HG02763 (cell line): ENCODE measurements around the gene ACBD4.

ENCODE experiments used
- ATAC-seq: cut with Tn5 transposase; IDR thresholded peaks from one replicate; pipeline ENCODE4 v1.9.1; 2021; ENCODE audit warnings: mild to moderate bottlenecking, moderate library complexity; ENCODE audit not compliant: unreplicated experiment

The ACBD4 gene

GRCh38 chr17:45104029-45104428 is 31.5 kb upstream of the ACBD4 start:
- no peak for ATAC-seq

DNA sequence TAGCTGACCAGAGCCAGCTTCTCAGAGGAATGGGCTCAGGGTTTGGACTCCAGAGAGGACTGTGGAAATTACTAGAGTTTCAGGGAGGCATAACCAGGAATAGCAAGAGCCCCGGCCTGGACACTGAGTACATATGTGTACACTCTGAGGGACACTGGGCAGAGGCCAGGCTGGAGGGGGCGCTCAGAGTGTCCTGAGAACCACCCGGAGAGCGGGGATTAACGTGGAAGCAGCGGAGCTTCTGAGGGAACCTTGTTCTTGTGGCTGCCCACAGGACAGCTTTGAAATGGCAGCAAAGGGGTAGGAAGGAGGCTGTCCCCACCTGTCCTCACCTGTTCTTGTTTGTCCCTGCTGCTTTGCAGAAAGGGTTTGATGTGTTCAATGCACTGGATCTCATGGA is 31.0 kb upstream of the ACBD4 start:
- no peak for ATAC-seq

- ATAC-seq, result no peak
Observed at GRCh38 chr17:45104907-45105624, 30.4 kb upstream of the ACBD4 start.

DNA sequence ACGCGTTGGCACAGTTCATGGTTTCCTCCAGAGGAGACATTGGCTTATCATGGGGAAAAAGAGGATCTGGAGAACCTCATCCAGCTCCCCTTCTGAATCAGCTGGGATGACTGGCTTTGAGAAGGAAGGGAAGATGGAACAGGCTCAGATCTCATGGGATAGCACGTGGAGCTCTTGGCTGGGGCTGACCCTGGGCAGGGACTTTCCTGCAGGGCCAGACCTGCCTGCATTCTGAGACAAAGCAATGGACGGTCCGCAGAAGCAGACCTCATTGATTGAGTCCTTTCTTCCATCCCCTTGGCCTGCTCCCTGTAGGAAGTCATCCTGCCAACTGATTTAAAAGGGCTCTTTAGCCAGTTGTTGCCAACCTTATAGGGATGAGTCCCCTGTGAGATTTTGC is 29.4 kb upstream of the ACBD4 start:
- no peak for ATAC-seq

- ATAC-seq, result no peak
Observed at GRCh38 chr17:45106582-45106981, 28.9 kb upstream of the ACBD4 start.

DNA sequence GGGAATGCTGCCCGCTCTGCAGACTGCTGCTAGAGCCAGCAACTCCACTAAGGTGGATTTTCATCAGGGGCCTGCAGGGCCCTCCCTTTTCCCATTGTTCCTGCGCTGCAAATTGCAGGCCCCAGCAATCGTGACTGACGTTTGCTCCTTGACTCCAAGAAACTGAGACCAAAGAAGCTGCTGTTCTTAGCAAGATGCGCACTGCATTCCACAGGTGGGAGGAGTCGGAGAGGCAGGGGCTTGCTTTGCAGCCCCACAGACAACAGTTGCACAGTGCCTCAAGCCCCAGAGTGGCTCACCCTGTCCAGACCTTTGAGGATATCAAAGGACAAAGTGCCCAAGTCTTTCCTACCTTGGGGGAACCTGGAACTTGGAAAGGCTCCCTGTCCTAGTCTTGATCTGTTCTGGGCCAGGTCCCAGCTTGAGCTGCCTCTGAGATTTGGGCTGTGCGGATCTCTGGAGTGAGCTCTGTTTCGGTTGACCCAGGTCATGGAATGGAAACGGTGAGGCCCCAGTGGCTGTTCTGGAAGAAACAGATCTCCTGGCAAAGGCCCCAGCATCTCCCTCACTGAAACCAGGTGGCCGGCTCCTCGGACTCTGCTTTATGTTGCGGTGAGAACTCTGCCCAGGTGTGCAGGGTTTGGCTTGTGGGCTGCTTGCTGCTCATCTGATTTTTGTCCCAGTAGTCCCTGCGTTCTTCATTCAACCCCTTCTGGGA is 28.0 kb upstream of the ACBD4 start:
- no peak for ATAC-seq

GRCh38 chr17:45108051-45108450 is 27.4 kb upstream of the ACBD4 start:
- ATAC-seq, result no peak

DNA sequence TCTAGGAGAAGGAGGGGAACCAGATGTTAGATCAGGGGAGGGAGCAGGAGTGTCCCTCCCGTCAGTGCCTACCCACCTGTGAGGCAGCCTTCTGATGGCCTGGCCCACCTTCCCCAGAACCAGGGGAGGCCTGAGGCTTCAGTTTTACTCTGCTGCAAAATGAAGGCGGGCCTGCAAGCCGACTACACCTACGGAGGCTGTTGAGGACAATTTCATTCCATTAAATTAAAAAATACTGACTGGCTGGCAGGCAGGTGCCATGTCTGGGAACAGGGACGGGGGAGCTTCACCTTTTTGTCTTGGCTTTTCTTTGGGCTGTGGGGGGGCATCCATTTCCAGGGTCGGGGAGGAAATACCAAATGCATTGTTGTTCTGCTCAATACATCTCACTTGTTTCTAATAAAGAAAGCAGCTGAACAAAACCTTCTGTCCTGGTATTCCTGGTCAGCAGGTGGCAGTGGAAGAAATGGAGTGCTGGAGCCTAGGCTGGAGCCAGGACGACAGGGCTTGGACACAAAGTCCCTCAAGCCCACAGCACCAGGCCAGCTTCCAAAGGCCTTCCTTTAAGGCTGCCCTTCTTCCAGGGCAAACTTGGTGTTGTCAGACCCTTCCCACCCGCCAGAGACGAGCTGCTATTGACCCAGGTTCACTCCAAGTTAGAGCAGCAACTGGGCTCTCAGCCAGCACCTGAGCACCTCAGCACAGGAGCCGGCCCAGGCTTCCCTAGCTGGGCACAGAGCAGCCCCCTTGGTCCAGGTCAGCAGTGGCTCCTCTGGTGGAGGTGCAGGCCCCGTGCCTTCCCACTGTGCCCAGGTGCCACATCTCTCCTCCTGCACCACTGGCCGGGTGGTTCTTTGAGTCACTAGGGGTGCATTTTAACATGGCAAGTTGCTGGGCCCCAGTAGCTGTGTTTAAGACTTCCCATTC is 26.6 kb upstream of the ACBD4 start:
- ATAC-seq, result no peak

GRCh38 chr17:45110676-45111611 is 24.5 kb upstream of the ACBD4 start:
- no peak for ATAC-seq

- no peak for ATAC-seq
Observed at GRCh38 chr17:45111850-45112249, 23.6 kb upstream of the ACBD4 start.

DNA sequence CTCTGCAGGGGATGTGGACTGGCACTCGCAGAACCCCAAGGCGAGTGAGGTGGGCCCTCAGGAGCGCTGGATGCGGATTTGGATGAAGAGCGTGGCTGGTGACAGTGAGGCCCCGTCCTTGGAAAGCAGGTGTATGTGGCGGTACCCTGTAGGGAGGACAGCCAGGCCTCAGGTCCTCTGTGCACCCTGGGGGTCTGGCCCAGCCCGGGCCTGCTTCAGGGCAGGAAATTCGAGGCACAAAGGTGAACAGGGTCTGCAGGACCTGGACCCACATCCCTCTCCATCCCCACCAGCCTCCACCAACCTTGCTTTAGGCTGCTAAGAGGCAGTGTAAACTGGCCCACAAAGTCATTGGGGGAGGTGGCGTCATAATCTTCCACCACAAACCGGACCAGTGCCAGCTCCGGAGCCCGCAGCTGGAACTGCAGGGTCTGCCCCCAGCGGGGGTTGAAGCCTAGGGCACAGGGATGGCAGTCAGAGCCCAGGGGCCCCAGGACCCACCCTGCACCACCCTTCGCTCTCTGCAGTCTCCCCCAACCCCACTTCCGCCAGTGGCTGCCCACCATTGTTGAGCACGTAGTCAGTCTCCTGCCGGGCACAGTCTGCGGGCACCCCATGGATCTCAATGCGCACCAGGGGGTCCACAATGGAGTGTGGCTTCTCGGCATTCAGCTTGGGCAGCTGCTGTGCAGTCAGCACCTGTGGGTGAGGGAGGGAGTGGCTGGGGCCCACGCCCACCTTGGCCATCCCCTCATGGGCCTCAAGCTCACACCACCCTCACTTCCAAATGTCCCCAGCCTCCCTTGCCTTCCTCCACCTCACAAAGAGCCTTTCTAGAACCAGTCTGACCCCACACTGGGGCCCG is 22.7 kb upstream of the ACBD4 start:
- no peak for ATAC-seq

- ATAC-seq, result no peak
Observed at GRCh38 chr17:45113424-45113754, 22.1 kb upstream of the ACBD4 start.

DNA sequence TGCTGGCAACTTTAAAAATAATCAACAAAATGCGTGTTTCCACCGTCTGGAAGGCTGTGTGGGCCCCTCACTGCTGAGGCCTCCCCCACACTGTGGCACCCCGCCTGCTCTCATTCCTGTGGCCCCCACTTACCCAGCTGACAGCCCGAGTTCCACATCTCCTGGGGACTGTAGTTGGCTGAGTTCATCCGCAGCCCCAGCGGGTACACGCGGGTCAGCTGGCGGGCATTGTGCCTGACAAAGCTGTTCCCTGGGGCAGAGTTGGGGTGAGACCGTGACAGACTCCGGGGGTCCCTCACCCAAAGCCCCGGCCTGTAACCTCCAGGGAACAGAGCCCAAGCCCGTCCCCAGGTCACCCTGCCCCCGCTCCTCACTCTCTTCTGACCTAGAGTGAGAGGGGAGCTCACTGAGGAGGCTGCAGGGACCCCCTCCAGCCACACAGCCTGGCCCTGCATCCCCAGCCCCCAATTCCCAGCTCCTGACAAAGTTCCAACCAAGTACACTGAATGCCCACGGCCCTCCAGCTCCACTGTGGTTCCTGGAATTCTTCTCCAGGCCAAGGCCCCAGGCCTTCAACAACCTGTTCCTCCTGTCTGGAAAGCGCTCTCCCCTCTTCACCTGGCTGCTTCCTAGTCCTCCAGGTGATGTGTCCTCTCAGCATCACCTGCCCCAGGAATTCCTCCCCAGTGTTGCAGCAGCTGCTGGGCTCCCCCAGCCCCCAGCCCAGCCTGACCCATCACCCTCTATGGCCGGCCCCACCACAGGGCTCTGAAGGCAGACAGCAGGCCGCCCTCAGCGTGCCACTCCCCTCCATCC is 21.2 kb upstream of the ACBD4 start:
- no peak for ATAC-seq

GRCh38 chr17:45115015-45115625 is 20.4 kb upstream of the ACBD4 start:
- no peak for ATAC-seq

DNA sequence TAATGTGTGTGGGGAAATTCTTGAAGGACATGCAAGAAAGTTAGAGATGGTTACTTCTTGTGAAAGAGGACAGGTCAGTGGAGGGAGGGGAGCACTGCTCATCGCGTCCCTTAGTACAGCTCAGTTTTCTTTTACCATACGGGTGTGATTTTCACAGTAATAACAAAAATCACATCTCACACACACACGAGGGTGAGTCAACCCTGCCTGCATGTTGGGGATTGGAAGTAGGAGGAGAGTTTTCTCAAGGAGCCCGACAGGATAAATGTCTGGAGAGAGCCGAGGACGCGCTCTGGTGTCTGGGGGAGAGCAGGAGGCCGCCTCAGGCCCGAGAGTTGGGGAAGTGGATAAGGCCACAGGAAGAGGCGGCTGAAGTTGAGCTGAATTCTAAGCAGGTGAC is 19.6 kb upstream of the ACBD4 start:
- ATAC-seq, result no peak

DNA sequence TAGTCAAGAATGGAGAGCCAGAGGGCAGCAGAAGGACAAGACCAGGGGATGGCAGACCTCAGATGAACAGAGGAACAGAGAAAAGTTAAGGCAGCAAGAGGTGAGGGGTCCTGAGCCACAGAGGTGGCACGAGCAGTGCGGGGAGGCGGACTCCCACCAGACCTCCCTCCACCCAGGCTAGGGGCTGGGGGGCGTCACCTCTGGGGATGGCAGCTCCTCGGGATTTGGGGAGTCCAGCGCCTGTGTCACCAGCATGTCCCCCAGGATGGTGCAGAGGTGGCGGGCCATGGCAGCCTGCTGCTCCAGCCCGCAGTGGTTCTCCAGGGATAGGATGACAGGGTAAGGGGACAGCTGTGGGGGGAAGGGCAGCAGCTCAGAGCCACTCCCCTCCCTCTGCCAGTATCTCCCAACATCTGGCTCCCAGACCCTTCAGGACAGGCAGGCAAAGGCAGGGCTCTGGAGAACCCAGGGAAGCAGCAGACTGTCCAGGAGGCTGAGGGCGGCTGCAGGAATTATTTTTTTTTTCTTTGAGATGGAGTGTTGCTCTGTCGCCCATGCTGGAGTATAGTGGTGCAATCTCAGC is 19.0 kb upstream of the ACBD4 start:
- ATAC-seq, result no peak

GRCh38 chr17:45117334-45117733 is 18.2 kb upstream of the ACBD4 start:
- ATAC-seq, result no peak
